GM18508 (cell line): Measurements from ENCODE around the gene HCRT.
"Not testable (repeated sequence)": the region's sequence is repeated elsewhere in the genome, so short reads cannot be mapped to it uniquely, and the experiment has no call there.

ENCODE experiments used
- ATAC-seq: cut with Tn5 transposase; IDR thresholded peaks from one replicate; pipeline ENCODE4 v1.9.1; 2021; ENCODE audit warnings: moderate number of reproducible peaks; ENCODE audit not compliant: insufficient read depth, unreplicated experiment

The HCRT gene

GRCh38 chr17:42199416-42200011, 14.3 kb upstream of the HCRT start:
- ATAC-seq = no peak

- no peak for ATAC-seq
Observed at GRCh38 chr17:42198897-42199296, 13.6 kb upstream of the HCRT start.

GRCh38 chr17:42197564-42198156, 12.4 kb upstream of the HCRT start:
- ATAC-seq = no peak

- ATAC-seq = peak; percentile 48
Observed at GRCh38 chr17:42193969-42194899, 9.0 kb upstream of the HCRT start, which contains the start of gene GHDC. Gene GHDC (minus strand): TSS chr17:42194494. CDS start chr17:42193581, 913 bp downstream.

GRCh38 chr17:42193216-42193968, 8.1 kb upstream of the HCRT start:
- no peak for ATAC-seq

- ATAC-seq = no peak
Observed at GRCh38 chr17:42192189-42193126, 7.2 kb upstream of the HCRT start.

GRCh38 chr17:42191275-42191608, 6.0 kb upstream of the HCRT start:
- no peak for ATAC-seq

GRCh38 chr17:42190491-42191274, 5.4 kb upstream of the HCRT start:
- ATAC-seq = no peak

GRCh38 chr17:42189651-42189965, 4.4 kb upstream of the HCRT start:
- ATAC-seq = no peak

- no peak for ATAC-seq
Observed at GRCh38 chr17:42188749-42189650, 3.7 kb upstream of the HCRT start.

GRCh38 chr17:42187833-42188232, 2.6 kb upstream of the HCRT start:
- no peak for ATAC-seq

- not testable (repeated sequence) for ATAC-seq
Observed at GRCh38 chr17:42186191-42186590, 939 bp upstream of the HCRT start.

- no peak for ATAC-seq
Observed at GRCh38 chr17:42185621-42185930, 324 bp upstream of the HCRT start.

- no peak for ATAC-seq
Observed at GRCh38 chr17:42183741-42184711, 1.2 kb downstream of the HCRT start.

GRCh38 chr17:42182927-42183734, 2.1 kb downstream of the HCRT start:
- no peak for ATAC-seq

- no peak for ATAC-seq
Observed at GRCh38 chr17:42181851-42182207, 3.4 kb downstream of the HCRT start.
